ENCODE data around the gene ABCB11. TPM values are rescaled to one million over a fixed set of nuclear protein-coding genes. Genes with fewer than 3 reads are reported as not detected.

The ABCB11 gene
- total RNA-seq, 4 donors from 2014 or later, result 0.13 TPM; not detected in 3

DNA sequence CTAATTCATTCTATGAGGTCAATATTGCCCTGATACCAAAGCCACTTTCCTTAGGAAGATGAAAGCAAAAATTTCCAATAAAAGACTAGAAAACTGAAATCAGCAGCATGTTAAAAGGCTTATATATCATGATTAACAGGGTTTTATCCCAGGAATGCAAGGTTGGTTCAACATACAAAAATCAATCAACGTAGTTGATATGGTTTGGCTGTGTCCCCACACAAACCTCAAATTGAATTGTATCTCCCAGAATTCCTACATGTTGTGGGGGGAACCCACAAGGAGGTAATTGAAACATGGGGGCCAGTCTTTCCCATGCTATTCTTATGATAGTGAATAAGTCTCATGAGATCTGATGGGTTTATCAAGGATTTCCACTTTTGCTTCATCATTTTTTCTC, 11.7 kb upstream of the ABCB11 start:
- WGBS, 2 donors (ENCODE audit: low coverage in 1 of 2), result 100% methylated on average over 1 of the region's 1 CpG; no CpG with 5 or more reads in 1 of the 2 donors
- Histone ChIP-seq H3K27me3 (no peaks in the 10 kb centered on the region), H3K27ac (no peak overlapping the region), H3K36me3 (no peaks in the 10 kb centered on the region), H3K4me1 (no peaks in the 10 kb centered on the region), H3K4me3 (no peak overlapping the region), H3K9me3 (peaks cover 0 to 14% (median 0%) of the 10 kb centered on the region in 3 donors)
- no peak for ATAC-seq
- no peak for TF ChIP-seq POLR2AphosphoS5 (IDR thresholded peaks at IDR 0.05)
- no peak for TF ChIP-seq EP300 (IDR thresholded peaks at IDR 0.05)
- no peak for TF ChIP-seq POLR2A (IDR thresholded peaks at IDR 0.05)
- TF ChIP-seq, protein P1, sequence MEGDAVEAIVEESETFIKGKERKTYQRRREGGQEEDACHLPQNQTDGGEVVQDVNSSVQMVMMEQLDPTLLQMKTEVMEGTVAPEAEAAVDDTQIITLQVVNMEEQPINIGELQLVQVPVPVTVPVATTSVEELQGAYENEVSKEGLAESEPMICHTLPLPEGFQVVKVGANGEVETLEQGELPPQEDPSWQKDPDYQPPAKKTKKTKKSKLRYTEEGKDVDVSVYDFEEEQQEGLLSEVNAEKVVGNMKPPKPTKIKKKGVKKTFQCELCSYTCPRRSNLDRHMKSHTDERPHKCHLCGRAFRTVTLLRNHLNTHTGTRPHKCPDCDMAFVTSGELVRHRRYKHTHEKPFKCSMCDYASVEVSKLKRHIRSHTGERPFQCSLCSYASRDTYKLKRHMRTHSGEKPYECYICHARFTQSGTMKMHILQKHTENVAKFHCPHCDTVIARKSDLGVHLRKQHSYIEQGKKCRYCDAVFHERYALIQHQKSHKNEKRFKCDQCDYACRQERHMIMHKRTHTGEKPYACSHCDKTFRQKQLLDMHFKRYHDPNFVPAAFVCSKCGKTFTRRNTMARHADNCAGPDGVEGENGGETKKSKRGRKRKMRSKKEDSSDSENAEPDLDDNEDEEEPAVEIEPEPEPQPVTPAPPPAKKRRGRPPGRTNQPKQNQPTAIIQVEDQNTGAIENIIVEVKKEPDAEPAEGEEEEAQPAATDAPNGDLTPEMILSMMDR (IDR thresholded peaks at IDR 0.05), result no peak

DNA sequence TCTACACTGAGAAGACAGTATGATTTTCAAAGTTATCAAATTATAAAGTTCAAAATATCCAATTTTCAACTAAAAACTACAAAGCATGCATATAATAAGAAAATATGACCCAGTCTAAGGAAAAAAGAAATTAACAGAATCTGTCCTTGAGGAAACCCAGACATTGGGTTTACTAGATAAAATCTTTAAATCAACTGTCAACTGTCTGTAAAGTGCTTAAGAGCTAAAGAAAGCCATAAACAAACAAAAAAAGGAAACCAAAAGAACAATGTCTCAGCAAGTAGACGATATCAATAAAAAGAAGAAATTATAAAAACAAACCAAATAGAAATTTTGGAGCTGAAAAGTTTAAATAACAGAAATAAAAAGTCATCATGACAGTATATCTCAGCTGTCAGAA, 10.5 kb upstream of the ABCB11 start:
- Histone ChIP-seq H3K4me3 (no peak overlapping the region), H3K4me1 (no peaks in the 10 kb centered on the region), H3K9me3 (peaks cover 0 to 14% (median 0%) of the 10 kb centered on the region in 3 donors), H3K36me3 (no peaks in the 10 kb centered on the region), H3K27ac (no peak overlapping the region), H3K27me3 (no peaks in the 10 kb centered on the region)
- no peak for ATAC-seq
- TF ChIP-seq EP300 (IDR thresholded peaks at IDR 0.05) (no peak), POLR2AphosphoS5 (IDR thresholded peaks at IDR 0.05) (no peak), POLR2A (IDR thresholded peaks at IDR 0.05) (no peak)
- TF ChIP-seq, protein P1 (IDR thresholded peaks at IDR 0.05), result no peak
- 25 to 50% methylated on average over 1 of the region's 1 CpG for WGBS, 2 donors (ENCODE audit: low coverage in 1 of 2)

DNA sequence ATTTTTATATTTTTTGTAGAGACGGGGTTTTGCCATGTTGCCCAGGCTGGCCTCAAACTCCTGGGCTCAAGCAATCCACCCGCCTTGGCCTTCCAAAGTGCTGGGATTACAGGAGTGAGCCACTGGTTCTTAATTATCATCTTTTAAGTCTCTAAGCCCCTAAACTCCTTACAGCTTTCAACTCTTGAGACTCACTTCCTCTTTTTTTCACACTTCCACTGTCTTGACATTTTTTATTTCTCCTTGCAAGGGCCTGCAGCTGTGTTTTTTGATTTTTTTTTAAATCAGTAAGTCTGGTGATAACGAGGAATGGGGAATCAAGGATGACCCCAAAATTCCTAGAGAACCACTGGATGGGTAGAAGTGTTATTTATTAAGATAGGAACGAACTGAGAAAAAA, 8.6 kb upstream of the ABCB11 start:
- H3K27ac ChIP-seq, result no peak overlapping the region
- WGBS, 2 donors (ENCODE audit: low coverage in 1 of 2), result 83 to 88% methylated on average over 2 to 4 of the region's 4 CpGs
- TF ChIP-seq POLR2A (IDR thresholded peaks at IDR 0.05) (no peak), POLR2AphosphoS5 (IDR thresholded peaks at IDR 0.05) (no peak), EP300 (IDR thresholded peaks at IDR 0.05) (no peak)
- TF ChIP-seq, protein P1 (IDR thresholded peaks at IDR 0.05), result no peak

DNA sequence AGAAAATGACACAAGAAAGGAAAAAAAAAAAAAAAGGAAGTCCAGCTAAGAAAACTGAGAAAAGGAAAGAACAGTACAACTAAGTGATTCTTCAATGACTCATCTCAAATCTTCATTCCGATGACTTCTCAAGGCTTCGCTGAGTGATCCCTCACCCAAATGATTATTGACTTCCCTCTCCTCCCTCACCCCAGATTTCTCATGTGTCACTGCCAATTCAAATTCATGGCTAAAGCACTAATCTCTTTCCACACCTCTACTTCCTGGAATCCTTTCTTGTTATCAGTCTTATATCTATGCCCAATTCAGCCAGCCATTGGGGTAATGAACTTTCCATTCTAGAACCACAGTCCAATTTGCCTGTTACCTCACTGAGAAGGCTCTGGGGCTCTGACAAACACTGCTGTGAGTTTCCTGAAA, 7.2 kb upstream of the ABCB11 start:
- H3K9me3 ChIP-seq, result peaks cover 0 to 14% (median 0%) of the 10 kb centered on the region in 3 donors
- no peaks in the 10 kb centered on the region for H3K36me3 ChIP-seq
- no peaks in the 10 kb centered on the region for H3K4me1 ChIP-seq
- no peak for ATAC-seq
- TF ChIP-seq EP300 (IDR thresholded peaks at IDR 0.05) (no peak), POLR2A (IDR thresholded peaks at IDR 0.05) (no peak), POLR2AphosphoS5 (IDR thresholded peaks at IDR 0.05) (no peak)
- TF ChIP-seq, protein P1 (IDR thresholded peaks at IDR 0.05), result no peak
- WGBS, 2 donors (ENCODE audit: low coverage in 1 of 2), result 90 to 93% methylated on average over 2 of the region's 2 CpGs
- H3K4me3 ChIP-seq, result no peak overlapping the region
- no peak overlapping the region for H3K27ac ChIP-seq
- no peaks in the 10 kb centered on the region for H3K27me3 ChIP-seq

More for the DNA sequence above, 8.6 kb upstream of the ABCB11 start:
- Histone ChIP-seq H3K4me1 (no peaks in the 10 kb centered on the region), H3K36me3 (no peaks in the 10 kb centered on the region), H3K27me3 (no peaks in the 10 kb centered on the region), H3K9me3 (peaks cover 0 to 14% (median 0%) of the 10 kb centered on the region in 3 donors), H3K4me3 (no peak overlapping the region)
- ATAC-seq, result no peak

DNA sequence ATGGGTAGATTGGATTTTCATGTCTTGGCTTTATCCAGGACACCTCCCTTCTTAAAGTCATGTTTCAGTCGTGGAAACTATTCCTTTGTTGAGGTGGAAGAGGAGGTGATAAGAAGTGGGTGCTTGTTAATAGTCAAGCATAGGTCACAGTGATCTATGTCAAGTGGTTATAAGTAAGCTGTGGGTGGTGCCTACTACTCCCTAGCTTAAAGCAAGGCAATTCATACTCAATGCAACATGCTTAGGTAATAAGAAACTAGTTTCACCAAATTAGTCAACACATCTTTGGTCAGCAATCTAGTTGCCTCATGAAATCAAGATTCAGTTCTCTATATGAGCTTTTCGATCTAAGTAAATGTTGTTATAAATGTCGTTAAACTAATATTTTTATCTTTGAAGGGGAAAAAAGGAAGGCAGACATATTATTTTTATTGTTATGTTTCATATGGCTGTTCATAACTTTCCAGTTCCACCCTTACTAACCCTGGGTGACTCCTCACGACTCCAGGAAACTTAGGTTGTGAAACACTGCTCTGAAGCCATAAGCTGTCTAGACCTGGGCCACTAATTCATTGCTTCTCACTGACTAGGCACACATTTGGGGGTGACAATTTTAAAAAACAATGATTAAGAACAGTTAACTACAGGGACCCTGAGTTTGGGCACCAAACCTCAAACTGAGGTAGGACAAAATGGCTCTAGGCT, 5.8 kb upstream of the ABCB11 start:
- no peaks in the 10 kb centered on the region for H3K36me3 ChIP-seq
- H3K4me1 ChIP-seq, result no peaks in the 10 kb centered on the region
- peaks cover 0 to 3% (median 0%) of the 10 kb centered on the region in 3 donors for H3K9me3 ChIP-seq
- TF ChIP-seq, protein P1 (IDR thresholded peaks at IDR 0.05), result no peak
- no peak for TF ChIP-seq POLR2A (IDR thresholded peaks at IDR 0.05)
- no peak for TF ChIP-seq POLR2AphosphoS5 (IDR thresholded peaks at IDR 0.05)
- no peak for TF ChIP-seq EP300 (IDR thresholded peaks at IDR 0.05)
- H3K27me3 ChIP-seq, result no peaks in the 10 kb centered on the region
- no peak for ATAC-seq
- H3K27ac ChIP-seq, result no peak overlapping the region
- H3K4me3 ChIP-seq, result no peak overlapping the region
- 68 to 81% methylated on average over 4 of the region's 4 CpGs for WGBS, 2 donors (ENCODE audit: low coverage in 1 of 2)
